T-cell (primary cell): ENCODE results near the gene HNRNPL. TPM values are rescaled to one million over a fixed set of nuclear protein-coding genes. Genes with fewer than 3 reads are reported as not detected.
A peak's percentile ranks its signal among the peaks of the same experiment; 100 is the strongest.

Experiments
- ATAC-seq, 4 experiments: fragments of 200-7000 bp in 3 of 4; fragments of 150-1000 bp in 1 of 4; cut with Tn5 transposase; replicated peaks in 1 of 4; 1 replicate in 3 of 4; 2 replicates in 1 of 4; pipeline ENCODE4 v1.10.0; 2021; ENCODE audit warnings: moderate library complexity in 3 of 4, mild to moderate bottlenecking in 2 of 4, moderate number of reproducible peaks in 1 of 4
- CTCF ChIA-PET, 2 donors: fragments of 300-600 bp; sonication (Branson Sonifier 250); formaldehyde crosslinking; loops; one replicate each; lab custom pipeline; 2022; ENCODE audit warnings: antibody characterized with exemption in 2 of 2; lab: Charles Lee
- POLR2A ChIA-PET, 2 donors: fragments of 300-600 bp; sonication (Branson Sonifier 250); formaldehyde crosslinking; loops; one replicate each; lab custom pipeline; 2022; ENCODE audit warnings: antibody characterized with exemption in 2 of 2; lab: Charles Lee
- DNase-seq, 35 experiments: peaks; one replicate each; pipeline versions ENCODE4 v3.0.0 to v3.0.0-alpha.2; 2013 to 2023
- H3K27ac ChIP-seq: one replicate; pipeline ENCODE4 v1.5.1; 2013; ENCODE audit warnings: low read length
- H3K27me3 ChIP-seq, 2 experiments: replicated peaks in 1 of 2; 1 replicate in 1 of 2; 2 replicates in 1 of 2; pipeline versions ENCODE4 v1.6.1 to v1.7.0; 2013; ENCODE audit warnings: low read length in 1 of 2, mixed read lengths in 1 of 2; ENCODE audit not compliant: control insufficient read depth in 2 of 2, insufficient read depth in 2 of 2; ENCODE audit errors: extremely low read depth in 1 of 2
- H3K36me3 ChIP-seq, 2 donors: 1 replicate in 1 of 2; 2 replicates in 1 of 2; pipeline versions ENCODE4 v1.6.1 to v1.7.0; 2013; ENCODE audit warnings: low read length in 1 of 2; ENCODE audit not compliant: control insufficient read depth in 2 of 2, insufficient read depth in 1 of 2; ENCODE audit errors: extremely low read depth in 1 of 2
- H3K4me1 ChIP-seq, 2 experiments: 1 replicate in 1 of 2; 2 replicates in 1 of 2; pipeline versions ENCODE4 v1.6.1 to v1.7.0; 2013; ENCODE audit warnings: low read length in 2 of 2, mixed read lengths in 1 of 2; ENCODE audit not compliant: insufficient read depth in 2 of 2, control insufficient read depth in 1 of 2; ENCODE audit errors: extremely low read depth in 1 of 2
- H3K4me3 ChIP-seq, 2 donors: 1 replicate in 1 of 2; 2 replicates in 1 of 2; pipeline versions ENCODE4 v1.5.1 to v1.7.0; 2013; ENCODE audit warnings: mild to moderate bottlenecking in 2 of 2, low read length in 1 of 2, moderate library complexity in 1 of 2; ENCODE audit not compliant: control insufficient read depth in 1 of 2; ENCODE audit errors: extremely low read depth in 1 of 2
- H3K9me3 ChIP-seq: 2 replicates; pipeline ENCODE4 v1.7.0; 2013
- H3K27ac Mint-ChIP-seq, 2 donors: one replicate each; pipeline ENCODE4 v1.8.0; 2020 to 2021; ENCODE audit warnings: mild to moderate bottlenecking in 2 of 2, mixed read lengths in 2 of 2
- H3K27me3 Mint-ChIP-seq, 2 donors: one replicate each; pipeline ENCODE4 v1.8.0; 2021 to 2022; ENCODE audit warnings: mixed read lengths in 2 of 2
- H3K36me3 Mint-ChIP-seq: one replicate; pipeline ENCODE4 v1.8.0; 2021; ENCODE audit warnings: mixed read lengths
- H3K4me1 Mint-ChIP-seq, 3 donors: one replicate each; pipeline ENCODE4 v1.8.0; 2020 to 2022; ENCODE audit warnings: mixed read lengths in 3 of 3, mild to moderate bottlenecking in 1 of 3
- H3K4me3 Mint-ChIP-seq, 3 donors: one replicate each; pipeline ENCODE4 v1.8.0; 2020 to 2022; ENCODE audit warnings: mild to moderate bottlenecking in 3 of 3, mixed read lengths in 3 of 3, moderate library complexity in 3 of 3
- H3K9me3 Mint-ChIP-seq, 3 donors: one replicate each; pipeline ENCODE4 v1.8.0; 2020 to 2022; ENCODE audit warnings: mixed read lengths in 3 of 3
- WGBS: methylation state at CpG from one replicate; pipeline ENCODE4 v1.1.5; 2013; ENCODE audit warnings: missing lambda C conversion rate; ENCODE audit not compliant: insufficient coverage; 5-methylcytosine and 5-hydroxymethylcytosine counted together
- total RNA-seq, 35 experiments: library from RNA in 6 of 35; stranded (reverse) in 6 of 35; fragments of 120-200 nt in 1 of 35; gene quantifications; one replicate each; pipeline versions ENCODE4 v1.2.1 to v1.2.4 and lab custom pipeline; 2013 to 2026

The HNRNPL gene
- total RNA-seq, 5 donors from 2014 or later (not counting 1 experiment from before 2014, with no cell fraction given): 320 to 498 (median 330) TPM

DNA sequence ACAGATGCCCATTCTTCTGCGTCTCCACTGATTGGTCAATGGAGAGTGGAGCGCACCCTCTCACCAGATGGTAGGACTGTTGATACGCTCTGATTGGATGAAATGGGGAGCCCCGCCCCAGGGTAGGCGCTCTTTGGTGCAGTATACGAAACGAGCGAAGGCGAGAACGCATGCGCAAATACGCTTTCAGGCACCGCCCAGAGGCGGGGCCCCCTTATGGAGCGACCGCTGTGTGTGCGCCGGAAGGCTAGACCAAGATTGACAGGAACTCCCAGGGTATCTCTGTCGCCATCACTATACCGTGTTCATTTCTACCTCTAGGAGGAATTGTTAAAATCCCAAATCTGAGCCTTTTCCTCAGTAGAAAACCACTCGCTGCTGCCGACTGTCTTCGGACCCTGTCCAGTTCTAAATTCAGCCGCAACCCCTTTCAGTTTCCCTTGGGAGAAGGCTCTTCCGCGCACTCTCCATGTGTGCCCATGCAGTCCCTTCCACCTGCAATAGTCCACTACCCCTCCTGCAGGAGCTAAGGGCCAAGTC, 720 bp upstream of the HNRNPL start:
- peak in 19 of 35 experiments; percentile 96 to 100 (median 100) for DNase-seq
- peaks cover 24% of the 10 kb centered on the region for H3K36me3 Mint-ChIP-seq
- peaks cover 0 to 30% of the 10 kb centered on the region in 2 donors for H3K36me3 ChIP-seq
- no peaks in the 10 kb centered on the region for H3K9me3 Mint-ChIP-seq
- H3K27ac ChIP-seq: peak overlapping the region; percentile 96
- peaks cover 53 to 57% (median 54%) of the 10 kb centered on the region in 3 donors for H3K4me1 Mint-ChIP-seq
- H3K27me3 Mint-ChIP-seq: no peaks in the 10 kb centered on the region
- ATAC-seq: peak; percentile 72 to 77 (median 74)
- WGBS: 0% methylated on average over 26 of the region's 26 CpGs
- H3K27ac Mint-ChIP-seq: peak overlapping the region; percentile 97 to 98
- no peaks in the 10 kb centered on the region for H3K27me3 ChIP-seq
- H3K4me3 ChIP-seq: peak overlapping the region; percentile 74 to 77
- H3K9me3 ChIP-seq: no peaks in the 10 kb centered on the region
- H3K4me3 Mint-ChIP-seq: peak overlapping the region; percentile 90 to 97 (median 94)
- H3K4me1 ChIP-seq: peaks cover 20 to 60% of the 10 kb centered on the region in 2 experiments
- POLR2A ChIA-PET: interaction anchor here in 1 of 2 donors (0.6 to 1.0 kb wide), 2 partner anchors 15 to 198 kb away, joined by 4 to 8 read pairs; no protein-coding TSS in a partner anchor
- CTCF ChIA-PET: interaction anchor here in 1 of 2 donors (1.4 kb wide), 1 partner anchor 19 kb away, joined by 3 read pairs; the partner anchor contains the start of gene ECH1

DNA sequence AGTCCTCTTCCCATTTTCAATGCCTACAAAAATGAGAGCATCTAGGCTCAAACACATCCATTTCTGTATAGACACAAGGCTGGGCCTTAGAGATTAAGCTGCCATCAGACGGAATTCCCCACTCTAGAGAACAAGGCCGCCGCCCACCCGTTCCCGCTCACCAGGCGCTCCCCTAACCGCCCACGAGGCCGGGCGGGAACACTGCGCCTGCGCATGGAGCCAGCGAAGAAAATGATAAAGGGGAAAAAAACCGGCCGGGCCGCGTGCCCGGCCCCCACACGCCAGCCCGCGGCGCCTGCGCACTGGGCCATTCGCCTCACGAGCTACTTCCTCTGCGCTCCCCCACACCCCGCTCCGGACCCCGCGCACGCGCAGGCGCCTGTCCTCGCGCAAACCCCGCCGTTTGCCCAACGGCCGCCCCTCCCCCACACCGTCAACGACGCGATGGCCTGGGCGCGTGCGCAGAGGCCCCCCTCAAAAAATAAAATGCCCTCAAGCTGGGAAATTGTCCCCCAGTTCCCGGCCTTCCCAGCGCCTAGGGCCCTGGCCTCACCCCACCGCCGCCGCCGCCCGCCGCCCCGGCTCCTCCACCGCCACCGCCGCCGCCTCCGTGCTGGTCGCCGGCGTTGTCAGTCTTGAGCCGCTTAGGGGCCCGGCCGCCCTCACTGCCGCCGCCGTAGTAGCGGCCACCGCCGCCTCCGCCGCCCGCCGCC, 483 bp downstream of the HNRNPL start:
- peaks cover 61 to 69% (median 64%) of the 10 kb centered on the region in 3 donors for H3K4me1 Mint-ChIP-seq
- Histone ChIP-seq H3K27ac (peak overlapping the region; percentile 96), H3K4me3 (peak overlapping the region; percentile 51 to 60), H3K4me1 (peaks cover 21 to 72% of the 10 kb centered on the region in 2 experiments), H3K36me3 (peaks cover 0 to 42% of the 10 kb centered on the region in 2 donors), H3K9me3 (no peaks in the 10 kb centered on the region), H3K27me3 (no peaks in the 10 kb centered on the region)
- ChIA-PET CTCF (interaction anchor here in 1 of 2 donors (0.7 to 1.0 kb wide), 6 partner anchors 17 to 202 kb away, joined by 3 to 10 read pairs (median 4); partner anchors contain the start of genes ACTN4, ECH1, MRPS12 and SARS2), POLR2A (interaction anchor here (0.5 to 1.4 kb wide), 7 partner anchors 9 to 168 kb away, joined by 3 to 13 read pairs (median 5); partner anchors contain the start of genes ECH1 (in 1 of the 2), NFKBIB (in 1 of the 2) and SIRT2 (in 1 of the 2))
- peaks cover 30% of the 10 kb centered on the region for H3K36me3 Mint-ChIP-seq
- under 1% methylated on average over 61 of the region's 76 CpGs for WGBS
- peak overlapping the region; percentile 90 to 97 (median 94) for H3K4me3 Mint-ChIP-seq
- ATAC-seq: peak; percentile 31 to 44 (median 36)
- DNase-seq: peak; percentile 89 to 99 (median 94)
- no peaks in the 10 kb centered on the region for H3K9me3 Mint-ChIP-seq
- H3K27me3 Mint-ChIP-seq: no peaks in the 10 kb centered on the region
- peak overlapping the region; percentile 97 to 98 for H3K27ac Mint-ChIP-seq

DNA sequence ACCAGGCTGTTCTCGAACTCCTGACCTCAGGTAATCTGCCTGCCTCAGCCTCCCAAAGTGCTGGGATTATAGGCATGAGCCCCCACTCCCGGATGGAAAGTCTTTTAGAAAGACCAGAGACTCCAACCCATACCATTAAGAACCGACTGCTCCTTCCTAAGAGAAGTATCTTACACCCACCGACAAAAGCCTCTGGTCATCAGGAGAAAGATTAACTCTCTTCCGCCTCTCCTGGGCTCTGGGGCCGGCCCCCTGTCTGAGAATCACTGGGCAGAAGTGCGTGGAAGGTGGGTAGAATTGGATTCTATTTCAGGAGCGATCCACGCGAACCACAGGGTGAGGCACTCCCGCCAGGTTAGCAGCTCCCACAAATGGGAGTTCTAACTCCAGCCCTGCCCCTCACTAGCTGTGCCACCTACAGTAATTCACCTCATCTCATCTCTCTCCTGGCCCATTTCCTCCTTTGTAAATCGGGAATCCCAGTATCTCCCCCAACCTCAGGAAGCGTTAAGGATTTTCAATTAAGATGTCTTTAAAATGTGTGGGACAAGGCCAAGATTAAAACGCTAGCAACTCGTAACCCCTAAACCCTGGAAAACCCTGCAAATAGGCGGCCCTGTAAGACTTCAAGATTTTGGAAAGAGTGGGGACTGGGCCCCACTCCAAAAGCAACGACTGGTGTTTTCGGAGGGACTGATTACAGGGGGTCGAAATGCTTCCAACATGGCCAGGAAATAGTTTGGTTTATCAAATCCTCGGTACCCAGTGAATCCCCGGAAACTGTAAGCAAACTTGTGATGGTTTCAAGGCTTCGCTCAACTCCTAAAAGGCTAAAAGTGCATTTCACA, 1.3 kb downstream of the HNRNPL start:
- Histone ChIP-seq H3K27ac (peak overlapping the region; percentile 96), H3K4me3 (peak overlapping the region; percentile 51 to 60), H3K27me3 (no peaks in the 10 kb centered on the region), H3K36me3 (peaks cover 0 to 50% of the 10 kb centered on the region in 2 donors), H3K9me3 (no peaks in the 10 kb centered on the region), H3K4me1 (peaks cover 29 to 79% of the 10 kb centered on the region in 2 experiments)
- H3K9me3 Mint-ChIP-seq: no peaks in the 10 kb centered on the region
- DNase-seq: no peak
- ChIA-PET POLR2A (interaction anchor here (0.5 to 1.4 kb wide), 9 partner anchors 8 to 167 kb away, joined by 3 to 13 read pairs (median 5); partner anchors contain the start of genes ECH1 (in 1 of the 2), NFKBIB (in 1 of the 2) and SIRT2 (in 1 of the 2)), CTCF (interaction anchor here in 1 of 2 donors (0.7 to 1.0 kb wide), 6 partner anchors 17 to 201 kb away, joined by 3 to 10 read pairs (median 4); partner anchors contain the start of genes ACTN4, ECH1, MRPS12 and SARS2)
- no peak for ATAC-seq
- peak overlapping the region; percentile 88 to 91 for H3K27ac Mint-ChIP-seq
- H3K27me3 Mint-ChIP-seq: no peaks in the 10 kb centered on the region
- peaks cover 67 to 76% (median 70%) of the 10 kb centered on the region in 3 donors for H3K4me1 Mint-ChIP-seq
- H3K36me3 Mint-ChIP-seq: peaks cover 37% of the 10 kb centered on the region
- WGBS: 10% methylated on average over 8 of the region's 22 CpGs
- H3K4me3 Mint-ChIP-seq: peak overlapping the region; percentile 90 to 97 (median 94)

DNA sequence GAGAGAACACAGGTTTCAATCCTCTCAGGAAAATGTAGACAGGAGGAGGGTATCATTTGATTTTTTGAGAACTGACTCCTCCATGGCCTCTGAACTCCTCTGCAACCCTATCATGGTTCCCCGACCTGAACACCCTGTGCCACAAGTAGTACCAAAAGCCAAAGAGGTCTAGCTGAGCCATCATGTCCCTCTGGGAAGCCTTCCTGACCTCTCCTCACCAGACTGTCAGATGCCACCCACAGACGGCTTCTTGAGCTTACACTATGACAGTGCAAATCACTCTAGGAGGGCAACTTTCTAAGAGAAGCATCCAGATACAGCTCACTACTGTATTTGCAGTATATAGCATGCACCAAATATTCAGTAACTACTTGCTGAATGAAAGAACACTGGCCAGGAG, 3.7 kb downstream of the HNRNPL start:
- ChIA-PET CTCF (no interaction called here), POLR2A (no interaction called here)
- peaks cover 80 to 84% (median 82%) of the 10 kb centered on the region in 3 donors for H3K4me1 Mint-ChIP-seq
- H3K9me3 Mint-ChIP-seq: no peaks in the 10 kb centered on the region
- peak overlapping the region; percentile 16 for H3K27ac ChIP-seq
- H3K36me3 Mint-ChIP-seq: peaks cover 56% of the 10 kb centered on the region
- peaks cover 47 to 86% of the 10 kb centered on the region in 2 experiments for H3K4me1 ChIP-seq
- no peak for ATAC-seq
- no peaks in the 10 kb centered on the region for H3K27me3 Mint-ChIP-seq
- H3K4me3 ChIP-seq: no peak overlapping the region
- WGBS: 60% methylated on average over 2 of the region's 2 CpGs
- DNase-seq: no peak
- peaks cover 0 to 69% of the 10 kb centered on the region in 2 donors for H3K36me3 ChIP-seq
- H3K4me3 Mint-ChIP-seq: peak overlapping the region in 2 of 3 donors; percentile 13 to 97
- peak overlapping the region in 1 of 2 donors; percentile 79 for H3K27ac Mint-ChIP-seq
- no peaks in the 10 kb centered on the region for H3K9me3 ChIP-seq
- no peaks in the 10 kb centered on the region for H3K27me3 ChIP-seq

DNA sequence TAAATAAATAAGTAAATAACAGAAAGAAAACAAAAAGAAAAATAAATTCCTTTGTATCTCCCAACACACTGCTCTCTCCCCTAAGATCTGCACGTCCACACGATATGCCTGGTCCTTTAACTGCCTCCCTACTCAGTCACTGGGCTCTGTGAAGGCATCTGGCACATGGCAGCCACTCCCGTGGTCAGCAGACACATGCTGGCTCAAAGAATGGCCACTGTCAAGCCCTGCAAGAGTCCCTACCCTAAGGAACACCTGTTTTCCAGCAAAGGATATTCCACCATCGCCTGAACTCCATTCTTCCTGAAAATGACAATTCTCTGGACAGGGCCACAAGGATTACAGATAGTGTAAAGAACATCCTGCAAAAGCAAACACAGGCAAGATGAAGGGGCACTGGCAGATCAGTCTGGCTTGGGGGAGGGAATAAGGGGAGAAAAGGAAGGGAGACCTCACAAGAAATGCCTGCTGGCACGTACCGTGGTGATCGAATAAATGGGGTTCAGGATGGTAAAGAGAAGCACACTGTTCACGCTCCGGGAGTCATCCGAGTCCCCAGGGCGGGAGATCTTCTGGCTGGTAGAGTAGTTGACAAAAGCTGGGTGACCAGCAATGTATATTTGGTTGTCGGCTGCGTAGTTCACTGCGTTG, 4.3 kb downstream of the HNRNPL start:
- DNase-seq (no peak), ATAC-seq (no peak)
- ChIA-PET CTCF (no interaction called here), POLR2A (no interaction called here)
- Mint-ChIP-seq H3K27ac (peak overlapping the region; percentile 79 to 89), H3K4me3 (peak overlapping the region in 1 of 3 donors; percentile 97), H3K9me3 (no peaks in the 10 kb centered on the region), H3K27me3 (no peaks in the 10 kb centered on the region), H3K4me1 (peaks cover 83 to 84% (median 84%) of the 10 kb centered on the region in 3 donors), H3K36me3 (peaks cover 62% of the 10 kb centered on the region)
- H3K27ac ChIP-seq: peak overlapping the region; percentile 25
- peaks cover 0 to 75% of the 10 kb centered on the region in 2 donors for H3K36me3 ChIP-seq
- 85% methylated on average over 7 of the region's 14 CpGs for WGBS
- no peak overlapping the region for H3K4me3 ChIP-seq
- H3K4me1 ChIP-seq: peaks cover 45 to 86% of the 10 kb centered on the region in 2 experiments
- no peaks in the 10 kb centered on the region for H3K27me3 ChIP-seq
- H3K9me3 ChIP-seq: no peaks in the 10 kb centered on the region
